GM12865 (cell line): ENCODE measurements around the gene THRB.

Experiments used
- DNase-seq: peaks from one replicate; pipeline ENCODE4 v3.0.0; 2010; ENCODE audit warnings: low read depth
- H3K4me3 ChIP-seq: 2 replicates; pipeline ENCODE4 v1.5.1; 2011; ENCODE audit warnings: mild to moderate bottlenecking, low read depth, low read length, control low read depth
- CTCF ChIP-seq: IDR thresholded peaks from 2 replicates; pipeline ENCODE4 v1.5.1; 2011; ENCODE audit warnings: low read length, control low read depth, low read depth, inconsistent platforms; ENCODE audit not compliant: insufficient read depth; ENCODE audit errors: missing control alignments

THRB gene

GRCh38 chr3:24518990-24519367, 24.3 kb upstream of the THRB start:
- H3K4me3 ChIP-seq = no peak overlapping the region
- no peak for TF ChIP-seq CTCF

DNA sequence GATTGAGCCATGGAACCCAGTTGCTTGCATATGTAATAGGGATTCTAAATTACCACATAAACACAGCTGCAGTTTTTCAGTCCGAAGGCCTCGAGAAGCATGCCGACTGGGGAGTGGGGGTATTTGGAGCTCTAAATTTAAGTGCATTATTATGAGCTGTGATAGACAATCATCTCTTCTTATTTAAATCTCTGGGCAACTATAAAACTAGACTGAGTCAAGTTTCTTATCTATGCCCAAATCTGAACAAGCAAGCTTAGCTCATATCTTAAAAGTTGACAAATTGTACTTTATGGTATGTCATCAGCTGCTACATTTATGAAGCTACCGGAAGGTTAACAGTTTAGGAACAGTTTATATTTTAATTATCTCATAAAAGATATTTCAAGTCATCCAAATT, 19.5 kb upstream of the THRB start:
- DNase-seq = no peak
- TF ChIP-seq CTCF = no peak
- no peak overlapping the region for H3K4me3 ChIP-seq

More at GRCh38 chr3:24518990-24519367, 24.3 kb upstream of the THRB start:
- DNase-seq = no peak

GRCh38 chr3:24513463-24513862, 18.8 kb upstream of the THRB start:
- no peak overlapping the region for H3K4me3 ChIP-seq
- no peak for TF ChIP-seq CTCF
- DNase-seq = no peak

DNA sequence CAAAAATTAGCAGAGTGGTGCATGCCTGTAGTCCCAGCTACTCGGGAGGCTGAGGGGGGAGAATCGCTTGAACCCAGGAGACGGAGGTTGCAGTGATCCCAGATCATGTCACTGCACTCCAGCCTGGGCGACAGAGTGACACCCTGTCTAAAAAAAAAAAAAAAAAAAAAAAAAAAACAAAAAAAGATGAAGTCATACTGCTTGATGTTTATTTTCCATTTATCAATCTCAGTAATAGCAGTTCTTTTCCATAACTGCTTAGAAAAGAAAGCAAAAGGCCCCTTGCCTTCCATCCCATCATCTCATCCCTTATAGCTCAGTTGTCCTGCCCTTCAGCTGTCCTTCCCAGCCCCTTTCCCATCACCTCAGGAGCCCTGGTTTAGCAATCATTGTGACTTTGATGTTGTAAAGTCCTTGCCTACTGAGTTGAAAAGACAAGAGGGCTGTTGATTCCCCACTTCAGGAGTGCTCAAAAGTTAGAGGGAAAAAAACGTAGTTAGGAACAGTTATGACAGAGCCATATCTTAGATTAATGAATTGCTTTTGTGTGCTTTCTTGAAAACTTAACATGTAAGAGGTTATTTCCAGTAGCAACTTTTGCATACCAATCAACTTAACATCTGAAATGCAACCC, 18.0 kb upstream of the THRB start:
- H3K4me3 ChIP-seq = no peak overlapping the region
- no peak for DNase-seq
- no peak for TF ChIP-seq CTCF

- TF ChIP-seq CTCF = no peak
- no peak overlapping the region for H3K4me3 ChIP-seq
- no peak for DNase-seq
These were observed 15.5 kb upstream of the THRB start for GRCh38 chr3:24510030-24510648.

DNA sequence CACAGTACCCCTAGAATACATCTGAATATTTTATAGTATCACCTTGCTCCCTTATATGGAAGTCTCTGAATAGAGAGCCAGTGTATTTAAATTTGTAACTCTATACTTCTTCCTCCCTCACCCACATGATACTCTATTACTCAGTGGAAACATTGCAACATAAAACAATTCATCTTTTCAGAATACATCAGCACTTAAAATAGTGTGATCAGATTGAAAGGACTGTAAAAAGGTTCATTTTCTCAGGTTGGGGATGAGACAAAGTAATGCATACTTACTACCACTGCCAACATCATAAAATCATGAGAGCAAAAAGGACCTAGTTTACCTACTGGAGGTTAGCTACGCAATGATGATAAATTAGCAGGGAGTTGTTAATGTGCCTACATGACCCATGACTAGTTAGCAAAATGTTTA, 13.8 kb upstream of the THRB start:
- H3K4me3 ChIP-seq = no peak overlapping the region
- DNase-seq = no peak
- TF ChIP-seq CTCF = no peak
